ENCODE results near the gene CCNA2.

Gene CCNA2

DNA sequence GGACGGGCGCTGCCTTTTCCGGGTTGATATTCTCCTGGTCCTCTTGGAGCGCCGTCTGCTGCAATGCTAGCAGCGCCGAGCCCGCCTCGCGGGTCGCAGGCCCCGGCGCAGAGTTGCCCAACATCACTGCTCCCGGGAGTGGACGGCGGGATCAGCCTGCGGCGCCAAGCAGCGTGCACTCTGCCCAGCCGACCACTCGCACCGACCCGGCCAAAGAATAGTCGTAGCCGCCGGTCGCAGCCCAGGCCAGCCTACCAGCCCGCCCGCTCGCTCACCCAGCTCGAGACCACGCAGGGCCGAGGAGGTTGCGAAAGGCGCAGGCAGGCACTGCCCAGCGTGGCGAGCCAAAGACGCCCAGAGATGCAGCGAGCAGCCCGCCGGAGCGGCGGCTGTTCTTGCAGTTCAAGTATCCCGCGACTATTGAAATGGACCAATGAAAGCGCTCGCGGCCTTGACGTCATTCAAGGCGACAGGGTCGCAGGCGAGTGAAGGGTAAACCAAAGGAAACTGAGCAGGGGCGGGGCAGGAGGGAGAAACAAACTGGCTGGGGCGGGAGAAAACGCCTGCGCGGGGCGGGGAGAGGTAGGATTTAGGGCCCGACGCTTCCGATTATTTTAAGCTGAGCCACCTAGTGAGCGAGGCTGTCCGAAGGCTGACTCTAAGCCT, at the start of gene CCNA2:
CCNA2 (minus strand) TSS at position 379 of the 666 bp plus-strand sequence; CDS start at position 124, 255 bp downstream.
- FAIRE-seq = peak; percentile 98

- FAIRE-seq = peak; percentile 99
Observed at GRCh38 chr4:121869841-121870822, 46.4 kb upstream of the CCNA2 start, which contains the start of gene BBS7. Gene BBS7 (minus strand): TSS chr4:121870474. CDS start chr4:121870313, 161 bp downstream.

DNA sequence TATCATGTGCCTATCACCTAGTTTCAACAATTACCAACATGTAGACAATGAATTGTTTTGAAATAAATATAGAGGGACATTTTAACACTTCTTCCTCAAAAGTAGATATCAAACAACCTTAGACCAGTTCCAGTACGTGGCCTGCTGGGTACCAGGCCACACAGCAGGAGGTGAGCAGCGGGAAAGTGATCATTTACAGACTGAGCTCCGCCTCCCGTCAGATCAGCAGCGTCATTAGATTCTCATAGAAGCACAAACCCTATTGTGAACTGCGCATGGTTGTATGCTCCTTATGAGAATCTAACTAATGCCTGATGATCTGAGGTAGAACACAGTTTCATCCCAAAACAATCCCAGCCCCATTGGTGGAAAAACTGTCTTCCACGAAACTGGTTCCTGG, 40.1 kb upstream of the CCNA2 start:
- no peak for FAIRE-seq

- FAIRE-seq = no peak
Observed at GRCh38 chr4:121861426-121861825, 37.7 kb upstream of the CCNA2 start.

- FAIRE-seq = no peak
Observed at GRCh38 chr4:121860121-121860520, 36.4 kb upstream of the CCNA2 start.

- no peak for FAIRE-seq
Observed at GRCh38 chr4:121851354-121851753, 27.7 kb upstream of the CCNA2 start.

- no peak for FAIRE-seq
Observed at GRCh38 chr4:121846662-121847061, 23.0 kb upstream of the CCNA2 start.

GRCh38 chr4:121842862-121843261, 19.2 kb upstream of the CCNA2 start:
- no peak for FAIRE-seq

- peak; percentile 51 for FAIRE-seq
Observed at GRCh38 chr4:121838136-121838535, 14.5 kb upstream of the CCNA2 start.

DNA sequence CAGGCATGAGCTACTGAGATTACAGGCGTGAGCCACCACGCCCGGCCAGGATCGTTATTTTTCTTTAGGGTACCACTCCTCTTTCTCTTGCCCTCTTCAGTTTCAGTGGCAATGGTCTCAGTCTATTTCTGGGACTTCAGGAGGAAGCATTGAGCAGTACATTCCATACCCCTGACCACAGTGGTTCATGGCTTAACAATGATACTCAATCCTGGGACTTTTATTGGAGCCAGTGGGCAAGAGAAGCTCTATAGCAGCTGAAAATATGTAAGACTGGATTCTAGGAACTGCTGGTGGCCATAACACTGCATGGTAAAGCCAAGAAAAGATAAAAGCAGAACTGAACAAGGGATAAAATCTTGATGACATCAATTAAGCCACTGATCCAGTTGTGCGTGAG, 5.8 kb upstream of the CCNA2 start:
- no peak for FAIRE-seq

DNA sequence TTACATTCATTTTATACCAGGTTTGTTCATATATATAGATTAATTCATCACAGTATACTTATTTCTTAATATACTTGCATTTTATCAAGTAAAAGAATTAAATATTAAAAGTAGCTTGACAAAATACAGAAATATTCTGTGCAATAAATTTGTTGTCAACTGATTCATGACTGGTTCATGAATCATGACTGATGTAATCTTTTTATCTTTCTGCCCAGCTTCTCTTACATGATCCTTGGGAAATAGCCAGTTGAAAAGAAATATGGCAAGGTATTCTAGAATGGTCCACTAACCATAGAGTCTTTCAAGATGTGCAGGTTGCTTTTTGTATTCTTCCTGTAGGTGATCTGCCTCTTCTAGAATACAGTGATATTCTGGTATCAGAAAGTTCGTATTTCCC, 4.2 kb upstream of the CCNA2 start:
- FAIRE-seq = no peak

- no peak for FAIRE-seq
Observed at GRCh38 chr4:121824950-121825349, 1.3 kb upstream of the CCNA2 start.

GRCh38 chr4:121824171-121824527, 466 bp upstream of the CCNA2 start:
- no peak for FAIRE-seq

DNA sequence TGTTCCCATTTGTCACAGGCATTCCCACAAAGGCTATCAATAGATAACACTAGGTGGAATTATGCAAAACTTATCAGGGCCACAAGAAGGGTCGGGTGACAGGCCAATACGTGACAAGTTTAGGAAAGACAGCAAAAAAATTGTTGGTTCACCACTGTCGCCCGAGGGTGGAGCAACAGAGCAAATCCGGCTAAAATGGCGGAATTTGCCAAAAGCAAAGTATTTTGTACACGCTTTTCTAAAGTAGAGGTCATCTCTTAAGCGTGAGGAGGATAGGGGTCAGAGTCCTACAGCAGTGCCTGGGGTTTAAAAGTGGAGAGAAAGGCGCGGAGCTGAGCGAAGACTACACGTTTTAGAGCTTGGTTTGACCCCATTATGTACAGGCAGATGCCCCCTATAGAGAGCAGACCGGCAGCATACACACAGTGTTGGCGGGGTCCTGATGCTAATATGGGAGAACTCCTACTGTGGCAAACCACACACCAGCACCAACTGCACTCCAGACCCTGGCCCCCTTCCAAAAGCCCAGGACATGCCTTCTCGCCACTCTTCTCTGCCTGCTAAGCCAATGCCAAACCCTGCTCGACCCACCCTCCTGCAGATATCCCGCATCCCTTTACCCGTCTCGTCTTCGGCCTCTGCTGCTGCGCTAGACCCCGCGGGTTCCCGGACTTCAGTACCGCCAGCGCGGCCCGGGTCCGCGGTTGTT, 733 bp downstream of the CCNA2 start:
- peak; percentile 27 for FAIRE-seq

DNA sequence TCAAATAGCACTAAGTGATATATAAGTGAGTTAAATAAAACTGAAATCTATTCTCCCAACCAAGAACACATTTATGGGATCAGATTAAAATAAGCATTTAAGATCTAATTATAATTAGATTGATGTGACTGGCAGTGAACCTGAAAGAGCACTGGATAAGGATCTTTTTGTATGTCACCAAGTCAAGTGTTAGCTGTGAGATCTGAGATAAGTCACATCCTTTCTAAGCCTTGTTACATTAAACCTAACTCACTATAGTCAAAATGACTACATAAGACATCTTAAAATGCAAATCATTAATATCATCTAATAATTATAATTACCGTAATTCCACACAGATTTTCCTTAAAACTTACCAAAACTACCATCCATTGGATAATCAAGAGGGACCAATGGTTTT, 1.6 kb downstream of the CCNA2 start:
- no peak for FAIRE-seq

GRCh38 chr4:121819216-121819965, 4.3 kb downstream of the CCNA2 start:
- FAIRE-seq = no peak

DNA sequence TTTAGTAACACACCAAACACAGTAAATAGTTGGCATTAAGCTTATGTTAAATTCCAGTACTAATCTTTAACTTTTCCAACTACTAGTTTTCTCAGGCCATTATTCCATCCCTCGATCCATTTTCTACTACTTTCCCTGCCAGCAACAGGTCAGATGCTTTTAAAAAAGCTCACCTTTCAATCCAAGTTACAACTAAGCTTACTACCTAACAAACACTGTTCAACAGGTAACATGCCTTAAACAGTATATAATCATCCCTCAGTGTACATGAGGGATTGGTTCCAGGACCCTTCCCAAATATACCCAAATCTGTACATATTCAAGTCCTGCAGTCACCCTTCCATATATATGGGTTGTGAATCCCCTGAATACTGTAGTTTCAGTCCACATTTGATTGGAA, 5.5 kb downstream of the CCNA2 start:
- no peak for FAIRE-seq

DNA sequence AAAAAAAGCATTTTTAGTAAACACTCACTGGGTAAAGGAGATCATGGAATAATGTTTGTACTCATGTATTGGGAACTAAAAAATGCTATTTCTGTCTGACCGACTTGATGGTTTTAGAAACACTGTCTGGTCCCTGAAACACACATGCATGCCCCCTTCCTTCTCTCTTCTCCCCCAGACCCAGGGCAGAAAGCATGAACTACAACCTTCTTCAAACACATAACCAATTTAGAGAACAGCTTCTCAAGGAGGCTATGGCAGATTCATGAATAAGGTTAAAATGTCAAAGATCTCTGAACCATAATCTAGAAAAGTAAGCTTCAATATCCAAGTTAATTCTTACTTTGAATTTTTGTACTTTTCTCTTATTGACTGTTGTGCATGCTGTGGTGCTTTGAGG, 6.0 kb downstream of the CCNA2 start:
- no peak for FAIRE-seq

DNA sequence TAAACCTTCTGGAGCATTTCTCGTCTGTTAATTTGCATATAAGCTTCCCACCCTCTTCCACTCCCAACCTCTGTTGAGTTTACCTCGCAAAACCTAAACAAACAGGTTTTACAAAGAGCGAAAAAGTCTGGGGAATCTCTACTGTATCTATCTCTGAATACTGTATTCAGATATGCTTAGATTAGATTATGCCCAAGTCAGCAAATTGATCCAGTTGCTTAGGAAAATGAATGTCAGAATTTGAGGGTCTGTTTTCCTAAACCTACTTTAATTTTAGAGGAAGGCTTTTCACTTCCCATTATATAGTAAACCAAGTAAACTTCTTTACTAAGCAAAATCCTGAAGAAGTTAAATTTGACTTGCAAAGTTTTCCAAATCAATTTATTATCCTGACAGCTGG, 6.7 kb downstream of the CCNA2 start:
- peak; percentile 31 for FAIRE-seq

DNA sequence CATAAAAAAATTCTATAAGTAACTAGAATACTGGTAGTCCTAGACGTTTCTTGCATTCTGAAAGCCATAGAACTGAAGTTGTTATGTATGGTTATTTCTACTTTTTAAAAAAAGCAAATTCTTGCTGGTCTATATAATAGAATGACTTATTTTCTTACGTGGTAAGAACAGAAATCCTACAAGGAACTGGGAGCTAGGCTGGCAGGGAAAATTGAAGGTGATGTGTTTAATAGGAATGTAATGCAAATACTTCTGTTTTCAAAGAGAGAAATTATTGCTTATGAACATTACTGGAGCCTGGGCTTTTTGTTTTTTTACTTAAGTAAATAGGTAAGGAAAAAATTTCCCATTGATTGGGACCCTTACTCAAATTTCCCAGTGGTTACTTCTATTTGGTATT, 8.9 kb downstream of the CCNA2 start:
- FAIRE-seq = peak; percentile 66

GRCh38 chr4:121811122-121811521, 12.6 kb downstream of the CCNA2 start:
- FAIRE-seq = no peak

- FAIRE-seq = no peak
Observed at GRCh38 chr4:121806411-121806810, 17.3 kb downstream of the CCNA2 start.

GRCh38 chr4:121801715-121802075, 22.0 kb downstream of the CCNA2 start:
- peak; percentile 19 for FAIRE-seq
